Keratinocyte (primary cell): ENCODE data around the gene ZNF641.

ENCODE experiments used
- CTCF ChIP-seq, 3 experiments: IDR thresholded peaks in 1 of 3; conservative IDR thresholded peaks in 1 of 3; optimal IDR thresholded peaks in 1 of 3; 2 replicates in 2 of 3; 3 replicates in 1 of 3; pipeline versions ENCODE3 to v1.5.1; 2011; ENCODE audit warnings: low read length in 3 of 3, mild to moderate bottlenecking in 3 of 3, moderate library complexity in 2 of 3, control low read depth in 1 of 3, inconsistent platforms in 1 of 3; ENCODE audit not compliant: insufficient read depth in 2 of 3; ENCODE audit errors: extremely low read depth in 1 of 3
- EZH2 ChIP-seq: IDR thresholded peaks from one replicate; pipeline ENCODE4 v1.6.1; 2012; ENCODE audit warnings: inconsistent platforms, mild to moderate bottlenecking, low read length, moderate library complexity

- no peak for TF ChIP-seq EZH2
- no peak for TF ChIP-seq CTCF (optimal IDR thresholded peaks at IDR 0.05 in 1 of 3, IDR thresholded peaks at IDR 0.05 in 1 of 3, conservative IDR thresholded peaks at IDR 0.05 in 1 of 3; ENCODE audit: extremely low read depth in 1 of 3, insufficient read depth in 2 of 3, low read length in 3 of 3)
Measured at GRCh38 chr12:48329199-48329939, 21.4 kb downstream of the ZNF641 start.
